ENCODE data around the gene TMEM165.

DNA sequence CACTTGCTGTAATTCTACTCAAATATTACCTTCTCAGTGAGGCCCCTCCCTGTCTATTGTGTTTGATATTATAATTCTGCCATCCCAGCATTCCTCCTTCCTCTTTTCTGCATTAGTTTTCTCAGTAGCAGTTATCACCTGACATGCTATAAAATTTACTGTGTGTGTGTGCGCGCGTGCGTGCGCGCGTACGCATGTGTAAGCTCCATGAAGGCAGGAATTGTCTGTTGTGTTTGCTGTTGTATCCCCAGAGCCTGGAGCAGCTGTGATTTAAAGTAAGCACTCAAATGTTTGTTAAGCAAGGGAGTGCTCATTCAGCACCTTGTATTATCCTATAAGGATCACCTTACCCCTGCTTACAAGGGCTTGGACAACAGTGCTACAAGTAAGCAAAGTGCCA is 41.1 kb upstream of the TMEM165 start:
- TF ChIP-seq KLF1 (tag by site-specific recombination; IDR thresholded peaks at IDR 0.05) = no peak
- no peak for TF ChIP-seq ZNF571 (tag by site-specific recombination; IDR thresholded peaks at IDR 0.05)
- no peak for TF ChIP-seq CTCF (tag by site-specific recombination; IDR thresholded peaks at IDR 0.05)
- no peak for TF ChIP-seq ZNF558 (tag by site-specific recombination; IDR thresholded peaks at IDR 0.05)
- TF ChIP-seq INSM2 (tag by site-specific recombination; IDR thresholded peaks at IDR 0.05) = no peak

Data from HEK293 (cell line).